Keratinocyte (primary cell): ENCODE data around the gene SND1. TPM values are rescaled to one million over a fixed set of nuclear protein-coding genes. Genes with fewer than 3 reads are reported as not detected.

Experiments
- DNase-seq: peaks from one replicate; pipeline ENCODE4 v3.0.0-alpha.2; 2011; ENCODE audit warnings: low read depth, missing footprints, low spot score
- FAIRE-seq: peaks from 2 replicates; lab custom pipeline; 2011; peaks lifted over from hg19 to GRCh38; lab: Jason Lieb, UNC
- H2AFZ ChIP-seq: 2 replicates; pipeline ENCODE4 v1.6.0; 2012; ENCODE audit warnings: low read length, control low read depth, inconsistent platforms; ENCODE audit not compliant: control insufficient read depth
- H3K27ac ChIP-seq: 2 replicates; pipeline ENCODE4 v1.5.1; 2011; ENCODE audit warnings: low read length; ENCODE audit not compliant: control insufficient read depth, insufficient read depth
- H3K27me3 ChIP-seq: 3 replicates; pipeline ENCODE4 v1.6.0; 2011; ENCODE audit warnings: low read length; ENCODE audit not compliant: control insufficient read depth, insufficient read depth; ENCODE audit errors: extremely low read depth
- H3K36me3 ChIP-seq, 2 experiments: 2 replicates in 1 of 2; 3 replicates in 1 of 2; pipeline ENCODE4 v1.5.1; 2011; ENCODE audit warnings: low read length in 2 of 2, mild to moderate bottlenecking in 1 of 2; ENCODE audit not compliant: control insufficient read depth in 2 of 2, insufficient read depth in 2 of 2; ENCODE audit errors: extremely low read depth in 1 of 2
- H3K4me1 ChIP-seq: 3 replicates; pipeline ENCODE4 v1.5.1; 2011; ENCODE audit warnings: low read length; ENCODE audit not compliant: control insufficient read depth, insufficient read depth; ENCODE audit errors: extremely low read depth
- H3K4me2 ChIP-seq: 3 replicates; pipeline ENCODE4 v1.6.0; 2011; ENCODE audit warnings: low read depth, low read length; ENCODE audit not compliant: control insufficient read depth, insufficient read depth; ENCODE audit errors: extremely low read depth
- H3K4me3 ChIP-seq, 3 experiments: fragments of 200-600 bp in 1 of 3; sonication (generic) in 1 of 3; 2 replicates in 2 of 3; 3 replicates in 1 of 3; pipeline ENCODE4 v1.5.1; 2011 to 2016; ENCODE audit warnings: low read length in 3 of 3, mild to moderate bottlenecking in 3 of 3, control low read depth in 2 of 3, inconsistent platforms in 1 of 3, low read depth in 1 of 3, mixed read lengths in 1 of 3, mixed run types in 1 of 3, moderate library complexity in 1 of 3; ENCODE audit not compliant: control insufficient read depth in 2 of 3, insufficient read depth in 2 of 3; ENCODE audit errors: extremely low read depth in 1 of 3
- H3K79me2 ChIP-seq: 2 replicates; pipeline ENCODE4 v1.6.0; 2012; ENCODE audit warnings: low read length; ENCODE audit not compliant: control insufficient read depth, insufficient read depth
- H3K9ac ChIP-seq: 3 replicates; pipeline ENCODE4 v1.6.0; 2011; ENCODE audit warnings: low read length; ENCODE audit not compliant: control insufficient read depth, insufficient read depth; ENCODE audit errors: extremely low read depth
- H3K9me1 ChIP-seq: 3 replicates; pipeline ENCODE4 v1.6.0; 2011; ENCODE audit warnings: low read length; ENCODE audit not compliant: control insufficient read depth, insufficient read depth; ENCODE audit errors: extremely low read depth
- H3K9me3 ChIP-seq: 2 replicates; pipeline ENCODE4 v1.5.1; 2012; ENCODE audit warnings: low read depth, low read length; ENCODE audit not compliant: control insufficient read depth
- H4K20me1 ChIP-seq: 3 replicates; pipeline ENCODE4 v1.6.0; 2011; ENCODE audit warnings: low read length; ENCODE audit not compliant: control insufficient read depth, insufficient read depth; ENCODE audit errors: extremely low read depth
- CTCF ChIP-seq, 3 experiments: IDR thresholded peaks in 1 of 3; conservative IDR thresholded peaks in 1 of 3; optimal IDR thresholded peaks in 1 of 3; 2 replicates in 2 of 3; 3 replicates in 1 of 3; pipeline versions ENCODE3 to v1.5.1; 2011; ENCODE audit warnings: low read length in 3 of 3, mild to moderate bottlenecking in 3 of 3, moderate library complexity in 2 of 3, control low read depth in 1 of 3, inconsistent platforms in 1 of 3; ENCODE audit not compliant: insufficient read depth in 2 of 3; ENCODE audit errors: extremely low read depth in 1 of 3
- EZH2 ChIP-seq: IDR thresholded peaks from one replicate; pipeline ENCODE4 v1.6.1; 2012; ENCODE audit warnings: inconsistent platforms, mild to moderate bottlenecking, low read length, moderate library complexity
- dilution Hi-C: fragments of 300-500 bp; cut with MboI; formaldehyde crosslinking; loops from one replicate; pipeline ENCODE4 v1.7.0; 2020; ENCODE audit warnings: low sequenced_read_pairs; ENCODE audit not compliant: extremely low pct_ligation_motif_present
- polyA plus RNA-seq, 5 experiments: library from polyadenylated mRNA; depleted of rRNA in 3 of 5; stranded (reverse) in 3 of 5; stranded (forward) in 1 of 5; unstranded in 1 of 5; fragments of >200 nt; gene quantifications; 1 replicate in 1 of 5; 2 replicates in 3 of 5; 3 replicates in 1 of 5; pipeline versions ENCODE4 v1.2.1 to v1.2.3, GENCODE V29; 2011 to 2012; ENCODE audit warnings: missing spikeins in 2 of 5, low read depth in 1 of 5, low replicate concordance in 1 of 5

SND1 gene
- polyA plus RNA-seq, 1 donor (not counting 4 experiments of a cell fraction or from before 2014, with no cell fraction given): 140 TPM

- dilution Hi-C loops: no loop called here
- TF ChIP-seq EZH2 (no peak), CTCF (optimal IDR thresholded peaks at IDR 0.05 in 1 of 3, IDR thresholded peaks at IDR 0.05 in 1 of 3, conservative IDR thresholded peaks at IDR 0.05 in 1 of 3; ENCODE audit: extremely low read depth in 1 of 3, insufficient read depth in 2 of 3, low read length in 3 of 3) (no peak)
- H3K9me1 ChIP-seq: peaks cover 6% of the 10 kb centered on the region
- H3K9ac ChIP-seq: no peak overlapping the region
- DNase-seq: no peak
- no peak overlapping the region for H2AFZ ChIP-seq
- no peak for FAIRE-seq
- no peaks in the 10 kb centered on the region for H3K79me2 ChIP-seq
- H3K27ac ChIP-seq: no peak overlapping the region
- H3K4me1 ChIP-seq: peaks cover 4% of the 10 kb centered on the region
- H4K20me1 ChIP-seq: no peaks in the 10 kb centered on the region
- H3K27me3 ChIP-seq: no peaks in the 10 kb centered on the region
- H3K4me2 ChIP-seq: no peak overlapping the region
- H3K9me3 ChIP-seq: peaks cover 2% of the 10 kb centered on the region
- H3K36me3 ChIP-seq: peaks cover 1 to 15% of the 10 kb centered on the region in 2 experiments
- H3K4me3 ChIP-seq: no peak overlapping the region
Observed at GRCh38 chr7:127973832-127974231, 321.8 kb downstream of the SND1 start.

- H3K9me1 ChIP-seq: peaks cover 6% of the 10 kb centered on the region
- peaks cover 1 to 15% of the 10 kb centered on the region in 2 experiments for H3K36me3 ChIP-seq
- dilution Hi-C loops: no loop called here
- TF ChIP-seq CTCF (optimal IDR thresholded peaks at IDR 0.05 in 1 of 3, IDR thresholded peaks at IDR 0.05 in 1 of 3, conservative IDR thresholded peaks at IDR 0.05 in 1 of 3; ENCODE audit: extremely low read depth in 1 of 3, insufficient read depth in 2 of 3, low read length in 3 of 3) (no peak), EZH2 (no peak)
- peaks cover 2% of the 10 kb centered on the region for H3K9me3 ChIP-seq
- FAIRE-seq (no peak), DNase-seq (no peak)
- peaks cover 4% of the 10 kb centered on the region for H3K4me1 ChIP-seq
- no peak overlapping the region for H3K4me3 ChIP-seq
- H2AFZ ChIP-seq: no peak overlapping the region
- no peaks in the 10 kb centered on the region for H4K20me1 ChIP-seq
- H3K79me2 ChIP-seq: no peaks in the 10 kb centered on the region
- no peak overlapping the region for H3K4me2 ChIP-seq
- no peak overlapping the region for H3K27ac ChIP-seq
- H3K9ac ChIP-seq: no peak overlapping the region
- no peaks in the 10 kb centered on the region for H3K27me3 ChIP-seq
Observed at GRCh38 chr7:127974446-127975035, 322.5 kb downstream of the SND1 start.
